GM18907 (cell line): ENCODE data around the gene FEZF1.

ENCODE experiments used
- ATAC-seq: cut with Tn5 transposase; IDR thresholded peaks from one replicate; pipeline ENCODE4 v1.9.1; 2021; ENCODE audit warnings: mild to moderate bottlenecking, moderate library complexity; ENCODE audit not compliant: unreplicated experiment

Gene FEZF1

DNA sequence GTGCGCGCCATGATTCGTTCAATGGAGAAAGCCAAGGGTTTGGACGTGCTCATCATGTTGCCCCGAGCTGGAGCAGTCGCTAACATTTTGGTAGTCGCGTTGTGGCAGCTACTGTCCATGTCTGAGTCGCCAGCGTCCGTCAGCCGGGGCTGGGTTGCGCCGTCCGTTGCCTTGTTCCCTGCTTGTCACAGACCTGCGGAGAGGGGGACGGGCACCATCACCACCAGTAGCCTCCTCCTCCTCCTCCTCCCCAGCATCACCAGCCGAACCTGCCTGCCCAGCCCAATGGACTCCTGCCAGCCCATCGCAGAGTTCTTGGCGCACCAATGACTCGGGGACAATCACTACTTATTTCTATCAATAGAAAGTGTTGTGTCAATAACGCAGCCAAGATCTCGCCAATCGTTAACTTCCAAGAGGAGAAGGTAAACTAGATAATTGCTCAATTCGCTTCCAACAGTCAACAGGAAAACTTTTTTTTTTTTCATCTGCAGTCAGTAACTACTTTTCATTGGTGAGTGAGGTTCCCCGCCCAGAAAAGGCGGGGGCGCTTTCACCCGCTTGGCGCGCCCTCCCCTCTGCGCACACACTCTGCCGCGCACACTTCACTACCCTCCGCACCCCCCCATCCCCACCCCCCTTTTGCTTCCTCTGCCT lies at the start of gene FEZF1:
Gene FEZF1 (minus strand): TSS at position 432 of the 657 bp plus-strand sequence. CDS start 313 bp downstream, at position 119.
- ATAC-seq, result no peak

- ATAC-seq, result no peak
Observed at GRCh38 chr7:122352454-122352853, 47.9 kb upstream of the FEZF1 start.

- ATAC-seq, result no peak
Observed at GRCh38 chr7:122350701-122351100, 46.2 kb upstream of the FEZF1 start.

GRCh38 chr7:122344303-122344620 lies 39.7 kb upstream of the FEZF1 start:
- ATAC-seq, result no peak

- ATAC-seq, result no peak
Observed at GRCh38 chr7:122343601-122344302, 39.2 kb upstream of the FEZF1 start.

DNA sequence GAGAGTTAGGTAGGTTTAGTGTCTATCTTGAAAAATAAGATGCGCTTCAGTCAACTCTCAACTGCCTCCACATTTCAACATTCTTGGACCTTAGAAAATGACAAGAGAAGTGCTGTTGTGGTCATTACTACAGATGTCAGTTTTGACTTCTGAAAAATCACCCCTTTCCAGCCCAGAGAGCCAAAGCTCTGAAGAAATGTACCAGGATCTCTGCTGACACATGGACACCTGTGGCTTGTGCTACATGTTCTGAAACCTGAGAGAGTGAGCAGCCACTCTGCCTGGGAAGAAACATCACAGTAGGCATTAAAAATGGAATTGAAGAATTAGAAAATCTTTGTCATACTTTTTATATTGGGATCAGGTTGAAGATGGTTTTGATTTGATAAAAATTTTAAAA lies 35.9 kb upstream of the FEZF1 start:
- no peak for ATAC-seq

DNA sequence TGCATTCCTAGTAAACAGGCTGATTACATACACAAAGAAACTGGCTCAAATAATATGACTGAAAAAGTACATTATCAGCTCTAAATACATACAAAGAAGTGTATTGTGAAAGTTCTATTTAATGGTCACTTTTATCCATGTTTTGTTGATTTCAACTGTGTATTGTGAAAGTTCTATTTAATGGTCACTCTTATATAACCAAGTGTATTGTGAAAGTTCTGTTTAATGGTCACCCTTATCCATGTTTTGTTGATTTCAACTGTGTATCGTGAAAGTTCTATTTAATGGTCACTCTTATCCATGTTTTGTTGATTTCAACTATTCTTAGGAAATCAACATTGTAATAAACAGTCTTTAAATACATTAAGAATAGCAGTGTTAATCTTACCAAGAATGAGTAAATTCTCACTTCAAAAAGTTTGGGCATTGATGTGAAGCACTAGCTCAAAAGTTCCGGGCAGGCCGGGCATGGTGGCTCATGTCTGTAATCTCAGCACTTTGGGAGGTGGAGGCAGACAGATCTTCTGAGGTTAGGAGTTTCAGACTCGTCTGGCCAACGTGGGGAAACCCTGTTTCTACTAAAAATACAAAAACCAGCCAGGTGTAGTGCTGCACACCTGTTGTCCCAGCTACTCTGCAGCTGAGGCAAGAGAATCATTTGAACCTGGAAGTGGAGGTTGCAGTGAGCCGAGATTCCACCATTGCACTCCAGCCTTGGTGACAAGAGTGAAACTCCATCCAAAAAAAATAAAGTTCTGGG lies 34.8 kb upstream of the FEZF1 start:
- no peak for ATAC-seq

- no peak for ATAC-seq
Observed at GRCh38 chr7:122337011-122337410, 32.5 kb upstream of the FEZF1 start.

DNA sequence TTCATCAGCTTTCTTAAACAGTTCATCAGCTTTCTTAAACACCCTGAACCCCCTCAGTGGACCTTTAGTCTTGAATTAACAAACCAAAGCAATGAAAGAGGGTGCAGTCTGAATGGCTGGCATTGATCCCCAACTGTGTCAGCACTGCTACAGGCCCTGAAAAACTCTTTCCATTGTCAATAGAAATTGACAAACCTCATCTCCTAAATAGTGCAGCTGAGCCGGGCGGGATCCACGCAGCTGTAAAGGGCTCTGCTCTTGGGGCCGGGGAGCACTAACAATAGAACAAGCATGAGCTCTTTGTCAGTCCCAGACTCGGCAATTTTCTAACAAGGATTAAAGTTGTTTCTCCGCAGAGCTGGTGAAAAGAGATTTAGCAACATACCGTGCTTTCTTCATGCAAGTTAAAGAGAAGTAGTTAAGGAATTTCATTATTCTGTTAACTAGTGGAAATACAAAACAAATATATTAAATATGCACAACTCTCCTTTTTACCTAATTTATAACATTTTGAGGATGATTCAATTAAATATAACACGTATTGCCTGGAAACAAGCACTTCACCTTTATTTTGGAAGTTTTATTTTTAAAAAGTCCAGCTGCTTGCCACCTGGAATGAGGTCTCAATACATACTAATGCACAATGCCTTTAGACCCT lies 24.7 kb upstream of the FEZF1 start:
- no peak for ATAC-seq

- ATAC-seq, result no peak
Observed at GRCh38 chr7:122327969-122328368, 23.4 kb upstream of the FEZF1 start.

DNA sequence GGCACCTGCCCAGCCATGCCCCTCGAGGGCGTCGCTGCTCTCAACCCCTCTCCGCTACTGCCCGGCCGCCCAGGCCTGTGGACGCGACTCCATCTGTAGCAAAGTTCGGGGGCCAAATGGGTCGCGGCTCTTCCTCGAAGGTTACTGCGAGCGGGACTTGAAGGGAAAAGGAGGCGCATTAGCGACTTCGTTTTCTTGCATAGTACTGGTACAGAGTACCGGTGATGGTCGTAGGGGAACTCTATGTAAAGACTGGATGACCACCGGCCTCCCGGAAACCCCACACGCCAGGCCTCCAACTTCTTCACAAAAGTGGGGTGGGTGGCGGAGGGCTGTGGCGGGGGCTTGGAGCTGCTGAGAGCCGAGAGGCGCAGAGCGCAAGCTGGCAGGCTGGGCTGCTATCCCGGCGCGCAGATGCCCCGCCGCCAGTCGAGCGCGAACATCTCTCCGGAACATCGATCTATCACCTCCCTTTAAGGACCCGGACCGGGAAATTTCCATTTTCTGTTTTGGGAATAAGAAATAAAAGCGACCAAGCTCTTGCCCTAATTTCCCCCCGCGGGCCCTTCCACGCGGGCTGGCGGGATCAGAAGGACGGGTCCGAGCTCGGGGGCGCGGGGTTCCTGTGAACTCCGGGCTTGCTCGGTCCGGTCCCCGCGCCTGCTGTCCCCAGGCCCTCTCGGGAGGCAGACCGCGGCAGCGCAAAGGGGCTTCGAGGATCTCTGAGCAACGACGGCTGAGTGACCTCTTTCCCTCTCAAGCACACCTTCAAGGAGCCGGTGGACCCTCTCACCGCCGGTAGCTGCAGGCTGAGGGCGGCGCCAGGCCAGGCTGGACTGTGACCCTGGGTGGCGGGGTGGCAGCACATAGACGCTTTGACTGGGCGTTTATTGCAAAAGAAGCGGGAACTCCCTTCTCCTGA lies 12.2 kb upstream of the FEZF1 start:
- no peak for ATAC-seq

- ATAC-seq, result no peak
Observed at GRCh38 chr7:122315507-122316466, 11.2 kb upstream of the FEZF1 start.

DNA sequence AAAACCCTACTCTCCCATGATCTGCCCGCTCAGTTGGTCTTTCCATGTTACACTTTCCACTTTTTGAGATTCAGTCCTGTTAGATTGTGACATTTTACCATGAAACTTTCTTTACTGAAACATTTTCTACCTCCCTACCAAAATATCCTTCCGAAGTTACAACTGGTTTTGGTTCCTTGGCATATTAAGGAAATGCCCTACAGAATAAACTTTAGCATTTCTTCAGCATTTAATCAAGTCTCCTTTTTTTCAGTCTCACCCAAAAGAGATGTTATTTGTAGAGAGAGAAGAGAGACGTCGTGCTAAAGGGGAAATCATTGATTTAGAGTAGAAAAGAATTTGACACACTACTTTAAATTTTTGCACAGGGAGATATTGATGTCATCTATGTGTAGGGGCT lies 9.7 kb upstream of the FEZF1 start:
- no peak for ATAC-seq

DNA sequence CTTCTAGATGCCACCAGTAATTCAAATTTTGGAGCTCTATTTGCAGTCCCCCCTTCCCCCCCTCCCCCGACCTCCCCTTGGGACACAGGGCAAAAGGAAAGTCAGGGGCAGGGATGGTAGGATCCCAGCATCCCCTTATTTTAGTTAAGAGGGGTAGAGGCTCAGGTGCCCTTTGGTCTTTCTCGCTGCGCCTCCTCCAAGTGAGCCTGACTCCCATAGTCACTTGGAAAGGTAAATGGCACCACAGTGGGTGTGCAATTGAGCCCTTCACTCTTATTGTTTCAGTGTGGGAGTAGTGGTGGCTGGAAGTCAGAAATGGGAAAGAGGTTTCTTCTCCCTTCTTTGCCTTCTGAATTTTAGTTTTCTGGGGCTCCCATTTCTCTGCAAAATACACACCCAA lies 8.2 kb upstream of the FEZF1 start:
- no peak for ATAC-seq

DNA sequence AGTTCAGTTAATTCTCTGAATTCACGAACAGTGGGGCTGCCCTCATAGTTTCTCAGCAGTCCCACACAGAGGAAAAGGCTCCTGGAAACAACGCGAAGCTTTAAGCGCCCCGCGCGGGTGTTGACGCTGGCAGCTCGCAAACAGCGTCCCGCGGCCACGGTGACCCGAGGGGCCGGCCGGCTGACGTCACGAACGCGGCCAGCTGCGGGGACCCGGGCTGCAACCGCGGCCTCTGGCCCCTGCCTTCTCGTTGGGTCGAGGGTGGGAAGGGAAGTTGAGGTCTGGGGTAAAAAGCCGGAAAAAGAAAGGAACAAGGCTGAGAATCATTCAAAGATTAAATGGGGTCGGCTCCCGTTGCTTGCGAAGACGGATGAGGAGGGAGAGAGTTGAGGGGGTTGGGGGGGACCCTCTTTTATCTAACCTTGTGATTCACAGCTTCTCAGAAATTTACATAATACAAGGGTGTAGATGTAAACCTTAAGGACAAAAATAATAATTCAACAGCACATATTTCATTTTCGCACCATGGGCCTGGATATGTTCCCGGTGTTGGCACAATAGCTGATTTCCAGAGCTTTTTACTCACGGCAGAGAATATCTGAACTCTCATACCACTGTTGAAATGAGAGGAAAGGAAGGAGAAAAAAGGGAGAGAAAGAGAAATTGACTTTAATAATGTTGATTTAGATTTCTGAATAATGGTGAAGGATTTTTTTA lies 7.3 kb upstream of the FEZF1 start:
- ATAC-seq, result no peak

GRCh38 chr7:122311050-122311700 lies 6.6 kb upstream of the FEZF1 start:
- ATAC-seq, result no peak

GRCh38 chr7:122310119-122311021 lies 5.8 kb upstream of the FEZF1 start:
- ATAC-seq, result peak; percentile 76
